HG02870 (cell line): ENCODE results near the gene TPMT.
"Not testable (repeated sequence)": the region's sequence is repeated elsewhere in the genome, so short reads cannot be mapped to it uniquely, and the experiment has no call there.

Experiments used
- ATAC-seq: cut with Tn5 transposase; IDR thresholded peaks from one replicate; pipeline ENCODE4 v1.9.1; 2021; ENCODE audit warnings: mild to moderate bottlenecking, moderate library complexity; ENCODE audit not compliant: unreplicated experiment

TPMT gene

DNA sequence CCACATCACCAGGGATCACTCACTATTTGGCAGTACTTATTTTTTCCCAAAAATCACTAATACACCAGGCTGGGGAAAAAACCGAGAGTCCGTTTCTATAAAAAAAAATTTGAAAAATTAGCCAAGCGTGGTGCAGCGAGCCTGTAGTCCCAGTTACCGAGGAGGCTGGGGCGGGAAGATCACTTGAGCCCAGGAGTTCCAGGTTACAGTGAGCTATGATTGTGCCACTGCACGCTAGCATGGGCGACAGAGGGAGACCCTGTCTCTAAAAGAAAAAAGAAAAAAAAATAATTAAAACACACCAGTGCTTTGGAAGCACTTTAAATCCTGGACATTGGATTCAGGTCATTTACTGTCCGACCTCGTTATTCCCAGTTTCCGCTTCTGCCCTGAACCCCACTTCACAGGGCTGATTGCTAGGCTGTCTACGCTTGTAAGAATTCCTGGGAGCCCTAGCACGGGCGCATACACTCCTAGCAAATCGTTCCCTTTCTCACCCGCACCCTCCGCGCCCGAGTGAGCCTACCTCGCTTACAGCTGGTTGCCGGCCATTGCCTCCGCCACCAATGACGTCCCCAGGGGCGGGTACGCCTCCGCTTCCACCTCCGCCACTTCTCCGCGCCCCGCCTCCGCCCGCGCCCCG, at the start of gene TPMT:
TSS of gene TPMT (minus strand) at position 571 of the 643 bp plus-strand sequence. CDS start 5,950 bp downstream, outside the sequence.
- ATAC-seq: peak; percentile 47

DNA sequence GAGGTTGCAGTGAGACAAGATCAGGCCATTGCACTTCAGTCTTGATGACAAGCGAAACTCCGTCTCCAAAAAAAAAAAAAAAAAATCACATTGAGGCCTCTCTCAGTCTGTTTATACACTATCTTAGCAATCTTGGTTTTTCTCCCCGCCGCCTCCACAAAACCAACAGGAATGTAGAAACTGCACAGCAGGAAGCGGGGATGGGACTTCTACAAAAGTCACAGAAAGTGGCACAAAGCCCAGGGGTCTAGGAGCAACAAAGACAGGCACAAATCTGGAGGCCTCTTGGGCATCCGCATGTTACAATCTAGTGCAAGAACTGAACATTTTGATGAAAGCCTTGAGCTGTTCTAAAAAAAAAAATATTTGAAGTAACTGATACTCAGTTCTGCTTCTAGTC, 48.9 kb upstream of the TPMT start:
- ATAC-seq: no peak

DNA sequence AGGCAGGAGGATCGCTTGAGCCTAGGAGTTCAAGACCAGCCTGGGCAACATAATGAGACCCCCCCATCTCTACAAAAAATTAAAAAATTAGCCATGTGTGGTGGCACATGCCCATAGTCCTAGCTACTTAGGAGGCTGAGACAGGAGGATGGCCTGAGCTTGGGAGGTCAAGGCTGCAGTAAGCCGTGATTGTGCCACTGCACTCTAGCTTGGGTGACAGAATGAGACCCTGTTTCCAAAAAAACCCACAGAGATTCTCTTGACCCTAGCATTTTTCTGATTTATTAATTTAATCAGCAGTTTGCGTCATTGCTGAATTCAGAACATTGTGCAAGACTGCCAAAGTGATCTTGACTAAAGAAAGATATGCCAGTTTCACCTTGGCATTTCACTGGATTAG, 37.1 kb upstream of the TPMT start:
- ATAC-seq: no peak

DNA sequence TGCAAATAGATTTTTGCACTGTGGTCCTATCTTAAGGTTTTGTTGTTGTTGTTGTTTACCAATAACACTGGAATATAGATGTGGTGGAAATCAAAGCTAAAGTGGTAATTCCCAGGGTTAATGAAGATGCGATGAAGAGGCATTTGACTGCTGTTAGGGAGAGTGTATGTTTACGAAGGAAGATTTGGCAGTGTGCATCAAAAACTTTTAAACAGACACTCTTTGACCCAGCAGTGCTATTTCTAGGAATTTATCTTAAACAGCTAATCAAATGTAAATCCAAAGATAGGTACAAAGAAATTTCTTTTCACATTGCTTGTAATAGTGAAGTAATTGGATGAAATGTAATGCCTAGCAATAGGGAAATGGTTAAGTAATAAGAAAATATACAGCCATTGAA, 34.3 kb upstream of the TPMT start:
- ATAC-seq: no peak

DNA sequence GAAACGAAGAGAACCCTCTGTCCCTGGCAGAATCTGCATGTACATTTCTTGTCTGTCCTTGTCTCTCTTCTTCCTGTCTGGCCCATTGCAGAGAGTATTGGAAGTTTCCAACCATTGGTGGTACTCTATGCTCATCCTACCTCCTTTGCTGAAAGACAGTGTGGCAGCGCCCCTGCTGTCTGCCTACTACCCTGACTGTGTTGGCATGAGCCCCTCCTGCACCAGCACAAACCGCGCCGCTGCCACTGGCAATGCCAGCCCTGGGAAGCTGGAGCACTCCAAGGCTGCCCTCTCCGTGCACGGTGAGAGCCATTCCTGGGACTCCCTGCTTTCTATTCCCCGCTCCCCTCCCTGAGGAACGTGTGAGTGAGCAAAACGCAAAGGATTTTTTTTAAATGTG, 32.8 kb upstream of the TPMT start:
- ATAC-seq: no peak

DNA sequence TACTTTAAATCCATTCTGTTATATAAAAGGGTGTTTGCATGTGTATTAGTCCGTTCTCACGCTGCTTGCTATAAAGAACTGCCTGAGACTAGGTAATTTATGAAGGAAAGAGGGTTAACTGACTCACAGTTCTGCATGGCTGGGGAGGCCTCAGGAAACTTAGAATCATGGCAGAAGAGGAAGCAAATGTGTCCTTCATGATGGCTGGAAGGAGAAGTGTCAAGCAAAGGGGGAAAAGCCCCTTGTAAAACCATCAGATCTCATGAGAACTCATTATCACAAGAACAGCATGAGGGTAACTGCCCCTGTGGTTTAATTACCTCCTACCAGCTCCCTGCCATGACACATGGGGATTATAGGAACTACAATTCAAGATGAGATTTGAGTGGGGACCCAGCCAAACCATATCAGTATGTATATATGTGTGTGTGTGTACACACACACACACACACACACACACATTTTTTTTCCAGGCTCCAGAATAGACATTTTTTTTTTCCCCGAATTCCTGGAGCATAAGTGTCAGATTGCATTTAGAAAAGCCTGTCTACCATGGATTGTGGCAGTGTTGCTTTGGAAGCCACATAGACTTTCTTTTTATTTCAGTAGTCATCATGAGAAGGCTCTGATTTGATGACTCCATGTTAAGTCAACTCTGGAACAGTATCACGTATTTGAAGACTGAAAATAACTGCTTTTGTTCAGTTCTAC, 31.8 kb upstream of the TPMT start:
- ATAC-seq: peak; percentile 41

DNA sequence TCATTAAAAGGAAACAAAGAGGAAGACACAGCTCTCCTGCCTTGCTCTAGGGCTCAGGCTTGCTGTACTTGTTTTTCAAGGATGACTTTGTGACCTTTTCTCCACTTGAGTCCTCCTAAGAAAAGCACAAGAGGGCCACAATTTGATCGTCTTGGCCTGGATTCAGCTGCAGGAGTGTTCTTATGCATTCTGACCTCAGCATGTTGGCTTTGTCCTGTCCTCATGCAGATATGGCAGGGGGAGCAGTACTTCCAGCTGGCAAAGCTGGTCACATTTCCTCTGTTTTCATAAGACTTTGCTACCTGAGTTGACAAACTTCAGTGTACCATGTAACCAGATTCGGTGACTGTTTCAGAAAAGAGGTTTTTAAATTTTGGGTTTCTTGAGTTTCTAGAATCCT, 31.2 kb upstream of the TPMT start:
- ATAC-seq: peak; percentile 45

DNA sequence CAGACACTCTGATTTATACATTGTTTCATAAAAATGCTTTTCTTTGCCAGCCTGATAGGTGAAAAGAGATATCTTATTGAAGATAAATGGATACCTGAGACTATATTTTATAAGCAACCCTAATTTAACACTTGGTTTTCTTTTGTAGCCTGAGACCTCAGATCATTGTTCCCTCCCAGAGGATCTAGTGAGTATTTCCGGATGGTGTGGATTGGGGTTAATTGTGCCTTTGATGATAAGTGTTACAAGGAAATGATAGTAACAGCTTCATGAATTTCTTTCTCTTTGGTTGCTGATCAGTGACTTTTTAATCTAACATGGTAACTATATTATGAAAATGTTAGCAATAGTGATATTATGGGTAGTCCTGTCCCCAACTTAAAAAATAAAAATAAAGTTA, 30.7 kb upstream of the TPMT start:
- no peak for ATAC-seq

DNA sequence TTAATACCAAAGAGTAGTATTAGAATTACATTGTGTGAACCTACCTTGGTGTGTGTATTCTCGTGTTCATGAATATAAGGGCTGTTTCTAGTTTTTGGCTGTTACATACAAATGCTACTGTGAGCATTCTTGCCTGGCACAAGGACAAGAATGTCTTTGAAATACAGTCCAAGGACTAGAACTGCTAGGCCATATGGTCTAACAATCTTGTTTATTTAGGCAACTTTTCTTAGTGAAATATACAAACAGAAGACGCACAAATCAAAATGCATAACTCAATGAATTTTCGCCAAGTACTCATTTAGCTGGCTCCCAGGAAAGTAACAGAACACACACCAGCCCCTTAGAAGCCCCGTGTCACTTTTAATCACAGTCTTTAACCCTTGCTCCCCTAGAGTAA, 28.9 kb upstream of the TPMT start:
- no peak for ATAC-seq

DNA sequence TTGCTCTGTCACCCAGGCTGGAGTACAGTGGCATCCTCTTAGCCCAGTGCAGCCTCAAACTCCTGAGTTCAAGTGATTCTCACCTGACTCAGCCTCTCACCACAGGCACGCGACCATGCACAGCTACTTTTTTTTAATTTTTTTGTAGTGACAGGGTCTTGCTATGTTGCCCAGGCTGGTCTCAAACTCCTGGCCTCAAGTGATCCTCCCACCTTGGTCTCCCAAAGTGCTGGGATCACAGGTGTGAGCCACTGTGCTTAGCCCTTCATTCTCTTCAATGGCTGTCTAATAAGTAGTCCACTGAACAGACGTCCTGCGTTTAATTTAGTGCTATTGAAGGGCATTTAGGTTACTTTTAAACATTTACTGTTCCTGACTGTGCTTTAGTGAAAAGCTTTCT, 27.7 kb upstream of the TPMT start:
- no peak for ATAC-seq

DNA sequence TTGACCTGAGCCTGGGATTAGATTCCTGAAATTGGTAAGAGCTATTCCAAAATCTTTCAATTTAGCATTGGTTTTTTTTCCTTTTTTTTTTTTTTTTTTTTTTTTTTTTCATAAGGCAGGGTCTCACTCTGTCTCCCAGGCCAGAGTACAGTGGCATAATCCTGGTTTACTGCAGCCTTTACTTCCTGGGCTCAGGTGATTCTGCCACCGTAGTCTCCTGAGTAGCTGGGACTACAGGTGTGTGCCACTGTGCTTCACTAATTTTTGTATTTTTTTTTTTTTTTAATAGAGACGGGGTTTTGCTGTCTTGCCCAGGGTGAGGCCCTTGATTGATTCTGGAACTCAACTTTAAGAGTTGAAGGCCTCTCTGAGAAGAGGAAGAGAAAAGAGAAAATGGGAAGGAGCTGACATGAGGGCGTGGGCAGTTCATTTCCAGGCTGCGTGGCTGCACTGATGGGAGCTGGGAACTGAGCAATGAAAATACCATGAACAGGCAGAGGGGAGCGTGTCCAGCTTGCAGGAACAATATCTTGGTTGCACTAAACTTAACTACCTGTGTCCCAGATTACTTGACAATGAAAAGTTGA, 25.0 kb upstream of the TPMT start:
- ATAC-seq: no peak

DNA sequence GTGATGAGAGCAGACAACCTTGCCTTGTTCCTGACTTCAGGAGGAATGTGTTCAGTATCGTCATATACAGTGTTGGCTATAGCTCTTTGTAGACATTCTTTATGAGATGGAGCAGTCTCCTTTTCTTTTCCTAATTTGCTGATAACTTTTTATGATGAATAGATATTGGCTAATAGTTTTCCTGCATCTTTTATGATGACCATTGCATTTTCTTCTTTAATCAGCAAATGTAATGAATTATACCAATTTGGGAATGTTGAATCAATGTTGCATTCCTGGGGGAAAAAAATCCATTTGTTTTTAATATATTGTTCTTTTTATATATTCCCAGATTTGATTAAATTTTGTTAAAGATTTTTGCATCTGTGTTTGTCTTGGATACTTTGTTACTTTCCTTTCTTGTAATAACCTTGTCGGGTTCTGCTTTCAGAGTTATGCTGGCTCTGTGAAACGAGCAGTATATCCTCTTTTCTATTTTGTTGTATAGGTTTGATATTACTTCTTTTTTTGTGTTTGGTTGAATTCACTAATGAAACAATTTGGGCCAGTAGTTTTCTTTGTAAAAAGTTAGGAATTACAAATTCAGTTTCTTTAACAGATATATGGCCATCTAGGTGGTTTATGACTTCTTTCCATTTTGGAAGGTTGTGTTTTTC, 24.2 kb upstream of the TPMT start:
- no peak for ATAC-seq

DNA sequence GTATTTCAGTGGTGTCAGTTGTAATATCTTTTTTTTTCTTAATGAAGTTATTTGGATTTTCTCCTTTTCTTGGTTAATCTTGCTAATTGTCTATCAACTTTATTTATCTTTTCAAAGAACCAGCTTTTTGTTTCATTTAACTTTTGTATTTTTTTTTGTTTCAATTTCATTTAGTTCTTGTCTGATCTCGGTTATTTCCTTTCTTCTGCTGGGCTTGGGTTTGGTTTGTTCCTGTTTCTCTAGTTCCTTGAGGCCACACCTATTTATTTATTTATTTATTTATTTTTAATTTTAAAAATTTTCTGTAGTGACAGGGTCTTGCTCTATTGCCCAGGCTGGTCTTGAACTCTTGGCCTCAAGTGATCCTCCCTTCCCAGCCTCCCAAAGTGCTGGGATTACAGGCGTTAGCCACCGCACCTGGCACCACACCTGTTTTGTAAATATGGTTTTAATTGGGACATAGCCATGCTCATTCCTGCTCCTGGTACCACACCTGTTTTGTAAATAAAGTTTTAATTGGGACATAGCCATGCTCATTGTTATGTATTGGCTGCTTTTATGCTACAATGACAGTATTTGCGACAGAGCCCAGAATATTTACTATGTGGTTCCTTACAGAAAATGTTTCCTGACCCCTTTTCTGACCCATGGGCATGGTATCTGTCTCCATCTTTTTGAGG, 22.5 kb upstream of the TPMT start:
- no peak for ATAC-seq

DNA sequence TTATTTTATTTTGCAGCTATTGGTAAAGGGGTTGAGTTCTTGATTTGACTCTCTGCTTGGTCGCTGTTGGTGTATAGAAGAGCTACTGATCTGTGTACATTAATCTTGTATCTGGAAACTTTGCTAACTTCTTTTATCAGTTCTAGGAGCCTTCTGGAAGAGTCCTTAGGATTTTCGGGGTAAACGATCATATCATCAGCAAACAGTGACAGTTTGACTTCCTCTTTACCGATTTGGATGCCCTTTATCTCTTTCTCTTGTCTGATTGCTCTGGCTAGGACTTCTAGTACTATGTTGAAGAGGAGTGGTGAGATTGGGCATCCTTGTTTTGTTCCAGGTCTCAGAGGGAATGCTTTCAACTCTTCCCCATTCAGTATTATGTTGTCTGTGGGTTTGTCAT, 21.3 kb upstream of the TPMT start:
- ATAC-seq: not testable (repeated sequence)

DNA sequence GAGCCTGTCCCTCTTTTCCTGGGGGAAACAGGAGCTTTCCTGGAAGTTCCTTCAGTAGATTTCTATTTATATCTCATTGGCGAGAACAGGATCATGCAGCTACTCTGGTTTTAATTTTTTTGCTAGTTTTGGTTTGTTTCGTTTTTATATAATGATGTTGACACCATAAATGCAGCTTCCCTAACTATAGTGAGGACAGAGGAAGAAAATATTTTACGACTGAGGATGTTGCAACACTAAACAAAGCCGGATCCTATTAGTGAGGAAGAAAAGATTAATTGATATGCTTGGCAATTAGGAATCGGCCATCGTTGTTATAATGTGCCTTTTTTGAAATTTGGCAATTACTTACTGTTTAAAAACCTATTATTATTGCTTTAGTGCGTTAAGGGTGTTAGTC, 17.0 kb upstream of the TPMT start:
- ATAC-seq: no peak

DNA sequence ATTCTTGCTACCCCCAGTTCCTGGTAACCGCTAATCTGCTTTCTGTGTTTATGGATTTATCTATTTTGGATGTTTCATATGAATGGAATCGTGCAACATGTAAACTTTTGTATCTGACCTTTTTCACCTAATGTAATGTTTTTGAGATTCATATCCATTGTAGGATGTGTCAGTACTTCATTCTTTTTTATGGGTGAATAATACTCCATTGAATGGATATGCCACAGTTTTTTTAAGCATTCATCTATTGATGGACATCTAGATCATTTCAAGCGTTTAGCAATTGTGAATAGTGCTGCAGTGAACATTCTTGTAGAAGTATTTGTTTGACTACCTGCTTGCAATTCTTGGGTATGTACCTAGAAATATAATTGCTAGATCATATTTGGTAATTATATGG, 13.4 kb upstream of the TPMT start:
- no peak for ATAC-seq

DNA sequence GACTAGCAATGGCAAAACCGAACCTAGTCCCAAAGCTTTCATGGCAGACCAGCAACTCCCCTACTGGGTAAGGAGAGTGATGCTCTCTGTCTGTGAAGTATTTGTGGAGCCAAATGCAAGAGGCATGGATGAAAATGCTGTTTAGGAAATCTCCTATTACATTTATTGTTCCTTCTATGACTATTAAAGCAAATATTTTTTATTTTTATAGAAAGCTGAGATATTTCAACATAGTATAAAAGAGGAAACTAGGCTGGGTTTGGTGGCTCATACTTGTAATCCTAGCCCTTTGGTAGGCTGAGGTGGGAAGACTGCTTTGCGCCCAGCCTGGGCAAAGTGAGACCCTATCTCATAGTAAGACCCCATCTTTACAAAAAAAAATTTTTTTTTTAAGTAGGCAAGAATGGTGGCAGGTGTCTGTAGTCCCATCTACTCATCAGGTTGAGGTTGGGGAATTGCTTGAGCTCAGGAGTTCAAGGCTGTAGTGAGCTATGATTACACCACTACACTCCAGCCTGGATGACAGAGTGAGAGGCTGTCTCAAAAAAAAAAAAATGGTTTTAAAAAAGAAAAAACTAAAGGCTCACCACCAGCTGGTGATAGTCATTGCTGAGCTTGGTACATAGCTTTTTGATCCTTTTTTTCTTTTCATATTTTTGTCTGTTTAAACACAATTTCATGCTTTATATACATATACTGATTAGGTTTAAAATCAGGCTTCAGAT, 11.6 kb upstream of the TPMT start:
- ATAC-seq: no peak

DNA sequence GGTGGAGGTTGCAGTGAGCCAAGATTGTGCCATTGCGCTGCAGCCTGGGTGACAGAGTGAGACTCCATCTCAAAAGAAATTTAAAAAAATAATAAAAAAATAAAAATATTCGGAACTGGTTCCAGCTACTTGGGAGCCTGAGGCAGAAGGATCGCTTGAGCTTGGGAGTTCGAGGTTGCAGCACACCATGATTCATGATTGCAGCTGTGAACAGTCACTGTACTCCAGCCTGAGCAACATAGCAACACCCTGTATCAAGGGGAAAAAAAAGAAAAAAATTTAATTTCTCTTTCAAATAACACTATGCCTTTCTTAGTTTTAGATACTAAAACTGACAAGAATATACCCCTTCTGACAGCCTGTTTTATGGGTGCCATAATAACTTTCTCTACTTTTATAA, 10.9 kb upstream of the TPMT start:
- ATAC-seq: no peak

DNA sequence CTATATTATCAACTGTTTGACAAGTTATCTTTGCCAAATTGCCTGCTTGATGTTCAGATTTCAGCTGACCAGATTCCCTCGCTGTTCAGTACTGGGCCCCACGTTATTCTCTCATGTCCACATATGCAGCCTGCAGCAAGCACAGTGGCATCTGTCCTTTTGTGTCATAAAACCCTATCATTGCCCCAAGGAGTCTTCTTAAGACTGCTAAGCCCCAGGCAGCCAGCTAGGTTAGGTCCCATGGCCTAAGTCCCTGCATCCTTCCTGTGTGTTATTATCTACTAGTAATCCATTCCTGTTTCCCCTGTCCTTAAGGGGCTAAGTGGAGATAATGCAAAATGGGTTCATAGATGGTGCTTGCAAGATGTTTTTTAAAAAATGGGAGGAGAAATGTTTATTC, 7.5 kb upstream of the TPMT start:
- no peak for ATAC-seq

DNA sequence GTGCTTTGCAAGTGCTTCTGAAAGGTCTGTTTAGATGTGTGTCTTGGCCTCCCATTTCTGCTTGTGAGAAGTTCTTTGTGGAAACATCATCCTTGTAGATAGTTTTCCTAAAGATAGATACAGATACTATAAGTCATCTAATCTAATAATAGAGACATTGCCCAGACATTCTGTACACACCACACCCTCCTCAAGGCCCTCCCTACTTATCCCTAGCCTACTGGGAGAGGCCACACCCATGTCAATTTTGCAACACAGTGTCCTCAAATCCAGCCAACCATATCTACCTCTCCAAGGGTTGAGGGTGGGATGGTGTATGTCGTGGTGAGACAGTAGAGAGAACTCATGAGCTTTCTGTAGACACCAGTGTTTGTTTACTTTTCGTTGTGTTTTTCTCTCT, 6.6 kb upstream of the TPMT start:
- ATAC-seq: no peak

DNA sequence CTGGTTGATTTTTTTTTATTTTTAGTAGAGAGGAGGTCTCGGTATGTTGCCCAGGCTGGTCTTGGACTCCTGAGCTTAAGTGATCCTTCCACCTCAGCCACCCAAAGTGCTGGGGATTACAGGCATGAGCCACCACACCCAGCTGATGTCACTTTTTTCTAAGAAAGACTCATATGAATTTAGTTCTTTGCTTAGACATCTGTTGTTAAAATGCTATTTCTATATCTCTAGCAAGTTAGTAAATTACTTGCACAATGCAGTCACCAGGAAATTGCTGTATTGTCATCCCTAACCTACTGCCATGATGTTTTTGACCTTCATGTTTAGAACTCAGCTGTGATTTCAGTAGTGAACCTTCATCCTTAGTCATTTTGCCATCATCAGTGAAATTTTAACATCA, 6.0 kb upstream of the TPMT start:
- no peak for ATAC-seq
